HS-5 (cell line): ENCODE results near the gene ORAI1.
"Not testable (repeated sequence)": the region's sequence is repeated elsewhere in the genome, so short reads cannot be mapped to it uniquely, and the experiment has no call there.

ENCODE experiments used
- DNase-seq: peaks from one replicate; pipeline ENCODE4 v3.0.0-alpha.2; 2012; ENCODE audit warnings: low read depth

Gene ORAI1

DNA sequence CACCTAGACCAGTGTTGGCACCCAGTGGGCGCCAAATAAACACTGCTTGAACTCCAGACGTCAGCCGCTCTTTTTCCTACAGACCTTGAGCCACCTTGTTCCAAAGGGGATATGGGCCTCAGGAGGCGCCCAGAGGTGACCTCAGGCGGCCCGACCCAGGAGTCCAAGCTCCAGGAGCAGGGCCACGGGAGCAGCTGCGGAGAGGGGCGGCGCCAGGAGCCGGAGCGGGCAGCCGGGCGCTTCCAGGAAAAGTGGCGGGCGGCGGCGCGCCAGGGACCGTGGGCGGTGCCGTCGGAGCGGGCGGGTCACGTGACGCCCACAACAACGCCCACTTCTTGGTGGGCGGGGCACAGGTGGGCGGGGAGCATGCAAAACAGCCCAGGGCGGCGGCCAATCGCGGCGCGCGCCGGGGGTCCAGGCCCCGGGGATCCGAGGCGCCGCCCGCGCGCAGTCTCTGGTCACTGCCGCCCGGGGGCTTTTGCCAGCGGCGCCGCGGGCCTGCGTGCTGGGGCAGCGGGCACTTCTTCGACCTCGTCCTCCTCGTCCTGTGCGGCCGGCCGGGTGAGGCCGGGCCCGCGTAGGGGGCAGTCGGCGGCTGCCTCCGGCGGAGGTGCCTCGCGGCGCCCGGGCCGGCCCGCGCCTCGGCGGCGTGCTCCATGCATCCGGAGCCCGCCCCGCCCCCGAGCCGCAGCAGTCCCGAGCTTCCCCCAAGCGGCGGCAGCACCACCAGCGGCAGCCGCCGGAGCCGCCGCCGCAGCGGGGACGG lies at the start of gene ORAI1:
Gene ORAI1, plus strand, starts transcription at position 444 of the 766 bp plus-strand sequence.
- DNase-seq: no peak

DNA sequence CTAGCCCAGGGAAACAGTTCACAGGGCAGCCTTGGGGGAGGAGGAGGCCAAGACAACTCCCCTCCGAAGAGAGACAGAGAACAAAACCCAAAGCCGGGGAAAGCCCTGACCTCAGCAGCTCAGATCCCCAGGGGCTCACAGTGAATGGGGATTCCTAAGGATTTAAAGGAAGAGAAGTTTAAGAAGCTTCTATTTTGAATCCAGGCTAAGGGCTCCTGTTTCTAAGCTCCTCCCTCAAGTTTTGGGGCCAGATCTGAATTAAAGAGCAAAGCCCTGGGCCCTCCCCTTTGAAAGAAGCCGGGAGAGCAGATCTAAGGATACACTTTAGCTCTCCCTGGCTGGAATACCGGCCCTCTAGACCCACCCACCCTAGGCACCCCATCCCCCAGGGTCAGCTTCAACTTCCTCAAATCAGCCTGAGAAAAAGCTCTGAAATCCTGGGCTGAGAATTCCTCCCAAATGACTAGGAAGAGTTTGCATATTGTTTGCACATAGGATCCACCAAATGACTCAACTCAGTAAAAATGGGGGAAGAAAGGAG lies 49.4 kb upstream of the ORAI1 start:
- peak; percentile 94 for DNase-seq

- no peak for DNase-seq
These were observed 48.7 kb upstream of the ORAI1 start for GRCh38 chr12:121577443-121578180.

- no peak for DNase-seq
These were observed 47.8 kb upstream of the ORAI1 start for GRCh38 chr12:121578230-121579189.

- no peak for DNase-seq
These were observed 47.0 kb upstream of the ORAI1 start for GRCh38 chr12:121579190-121579791.

- DNase-seq: peak; percentile 37
These were observed 46.1 kb upstream of the ORAI1 start for GRCh38 chr12:121579981-121580868.

- peak; percentile 40 for DNase-seq
These were observed 45.2 kb upstream of the ORAI1 start, which contains the start of gene KDM2B for GRCh38 chr12:121580959-121581685. TSS of gene KDM2B (minus strand) at chr12:121581023. CDS start at chr12:121580911, 112 bp downstream.

DNA sequence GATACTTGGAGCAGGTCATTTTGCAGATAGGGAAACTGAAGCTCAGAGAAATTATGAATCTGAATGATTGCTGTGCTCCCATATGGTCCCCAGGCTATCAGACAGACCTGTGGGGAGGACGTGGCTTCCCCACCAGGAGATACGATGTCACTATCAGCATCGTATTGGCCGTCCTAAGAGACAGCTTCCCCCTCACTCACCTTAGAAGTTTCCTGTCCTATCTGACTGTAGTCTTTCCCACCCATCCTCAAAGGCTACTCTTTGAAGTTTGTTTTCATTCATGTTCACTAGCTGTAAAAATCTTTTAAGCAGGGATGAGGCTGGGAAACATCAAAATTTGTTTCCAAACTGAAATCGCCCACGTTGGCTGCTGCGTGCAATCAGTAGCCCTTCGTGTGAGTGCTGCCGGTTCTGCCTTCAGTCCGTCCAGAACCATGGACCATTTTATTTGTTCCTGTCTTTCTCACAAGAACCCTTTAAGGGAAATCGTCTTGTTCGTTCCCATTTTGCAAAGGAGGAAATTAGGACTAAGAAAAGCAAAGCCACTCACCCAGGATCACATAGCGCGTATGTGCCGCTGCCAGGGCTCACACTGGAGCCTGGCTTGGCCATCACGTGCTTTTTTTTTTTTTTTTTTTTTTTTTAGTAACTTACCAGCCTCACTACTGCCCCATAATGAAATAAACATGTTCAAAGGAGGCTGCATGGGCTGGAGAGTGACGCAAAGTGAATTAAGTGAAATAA lies 44.5 kb upstream of the ORAI1 start:
- DNase-seq: peak; percentile 34

DNA sequence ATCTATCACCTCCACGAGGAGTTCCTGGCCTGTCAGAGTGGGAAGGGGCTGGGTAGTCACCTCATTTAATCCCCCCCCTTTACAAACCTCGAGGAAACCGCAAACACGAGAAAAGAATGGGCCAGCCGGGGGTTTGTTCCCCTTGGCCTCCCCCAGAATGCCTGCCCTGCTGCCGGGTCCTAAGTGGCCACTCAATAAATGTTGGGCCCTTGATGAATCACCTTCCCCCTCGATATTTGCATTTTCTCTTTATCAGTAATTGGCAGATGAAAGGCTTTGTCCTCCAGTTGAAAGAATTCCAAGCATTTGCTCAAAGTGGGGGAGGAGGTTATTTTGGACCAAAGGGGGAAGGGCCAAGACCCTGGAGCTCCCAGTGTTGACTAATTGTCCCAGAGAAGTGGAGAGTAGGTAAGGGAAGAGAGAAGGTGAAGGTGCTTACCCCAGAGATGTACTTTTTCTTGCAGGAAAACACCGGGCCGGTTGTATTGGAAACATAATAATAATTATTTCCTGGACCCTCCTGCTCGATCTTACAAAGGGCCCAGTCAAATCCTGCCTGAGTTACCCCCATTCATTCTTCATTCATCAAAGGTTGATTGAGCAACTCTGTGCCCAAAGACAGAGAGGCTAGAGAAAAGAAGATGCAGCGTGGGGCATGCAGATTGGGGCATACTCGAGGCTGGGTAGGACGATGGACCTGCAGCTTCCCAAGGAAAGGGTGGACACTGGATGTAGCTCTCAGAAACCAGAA lies 43.6 kb upstream of the ORAI1 start:
- peak; percentile 49 for DNase-seq

GRCh38 chr12:121583334-121583661 lies 43.0 kb upstream of the ORAI1 start:
- not testable (repeated sequence) for DNase-seq

- DNase-seq: not testable (repeated sequence)
These were observed 41.4 kb upstream of the ORAI1 start for GRCh38 chr12:121584885-121585284.

- DNase-seq: peak; percentile 82
These were observed 35.7 kb upstream of the ORAI1 start for GRCh38 chr12:121590476-121591143.

DNA sequence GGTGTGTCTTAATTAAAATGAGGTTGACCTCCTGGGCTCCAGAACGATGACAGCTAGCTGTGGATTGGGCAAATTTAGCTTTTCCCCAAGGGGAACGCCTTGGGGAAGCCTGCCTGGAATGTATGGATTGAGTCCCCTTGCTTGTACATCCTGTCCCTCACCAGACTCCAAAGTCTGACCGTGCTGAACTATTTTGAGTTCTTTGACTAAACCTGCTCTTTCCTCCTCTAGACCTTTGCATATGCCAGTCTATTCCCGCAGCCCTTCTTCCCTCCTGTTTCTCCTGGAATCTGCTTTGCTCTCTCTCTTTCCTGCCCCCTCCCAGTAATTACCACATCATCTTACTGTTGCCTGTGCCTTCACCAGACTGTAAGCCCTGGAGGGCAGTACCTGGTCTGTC lies 34.0 kb upstream of the ORAI1 start:
- DNase-seq: no peak

DNA sequence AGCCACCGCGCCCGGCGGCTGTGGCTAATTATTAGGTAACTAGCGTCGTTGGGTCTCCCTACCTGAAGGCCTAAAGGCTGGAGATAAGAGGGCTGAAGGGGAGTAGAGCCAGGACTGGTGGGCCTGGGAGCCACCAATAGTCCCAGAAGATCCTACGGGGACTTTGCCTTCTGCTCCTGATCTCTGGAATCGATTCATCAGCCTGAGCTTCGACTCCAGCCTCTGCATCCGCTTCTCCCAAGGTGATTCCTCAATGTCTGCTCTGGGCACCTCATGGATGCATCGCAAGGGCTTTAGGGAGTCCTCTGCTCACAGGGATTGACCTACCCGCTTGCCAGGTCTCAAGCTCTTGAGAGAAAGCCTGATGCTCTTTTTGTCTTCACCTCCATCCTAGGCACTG lies 30.8 kb upstream of the ORAI1 start:
- DNase-seq: no peak

DNA sequence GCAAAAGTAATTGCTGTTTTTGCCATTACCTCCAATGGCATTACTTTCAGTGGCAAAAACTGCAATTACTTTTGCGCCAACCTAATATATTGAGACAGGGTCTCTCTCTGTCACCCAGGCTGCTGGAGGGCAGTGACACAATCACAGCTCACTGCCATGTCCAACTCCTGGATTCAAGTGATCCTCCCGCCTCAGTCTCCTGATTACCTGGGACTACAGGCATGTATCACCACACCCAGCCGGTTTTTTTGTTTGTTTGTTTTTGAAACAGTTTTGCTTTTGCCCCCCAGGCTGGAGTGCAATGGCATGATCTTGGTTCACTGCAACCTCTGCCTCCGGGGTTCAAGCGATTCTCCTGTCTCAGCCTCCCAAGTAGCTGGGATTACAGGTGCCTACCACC lies 29.8 kb upstream of the ORAI1 start:
- no peak for DNase-seq

DNA sequence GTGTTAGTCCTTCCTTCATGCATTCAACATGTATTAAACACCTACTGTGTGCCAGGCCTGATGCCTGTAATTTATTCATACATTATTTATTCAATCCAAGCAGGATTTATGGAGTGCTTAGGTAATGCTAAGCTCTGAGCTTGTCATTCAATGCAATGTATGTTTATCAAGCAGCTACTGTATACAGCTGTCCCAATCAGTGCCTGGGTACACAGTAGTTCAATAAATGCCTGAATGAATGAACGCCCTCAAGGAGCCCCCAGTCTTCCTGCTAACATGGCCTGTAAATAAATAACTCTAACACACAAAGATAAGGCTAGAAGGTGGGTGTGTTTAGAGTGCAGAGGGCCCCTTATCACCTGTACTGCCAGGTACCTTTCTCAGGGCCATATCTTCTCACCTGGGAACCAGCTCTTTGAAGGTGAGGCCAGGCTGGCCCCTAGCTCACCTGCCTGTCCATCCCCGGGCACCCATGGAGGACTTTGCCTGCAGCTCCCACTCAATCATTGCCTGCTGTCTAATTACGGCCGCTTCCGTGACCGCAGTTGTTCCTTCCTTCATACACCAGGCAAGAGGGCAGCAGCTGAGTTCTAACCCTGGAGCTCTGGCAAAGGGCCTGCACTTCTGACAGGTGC lies 25.5 kb upstream of the ORAI1 start:
- DNase-seq: no peak

GRCh38 chr12:121602766-121603165 lies 23.6 kb upstream of the ORAI1 start:
- no peak for DNase-seq
